IMR-90 (cell line): ENCODE data around the gene POU2F1.

ENCODE experiments used
- BHLHE40 ChIP-seq: fragments of 150-350 bp; IDR thresholded peaks from 2 replicates; pipeline ENCODE4 v1.6.1; 2016; ENCODE audit warnings: mild to moderate bottlenecking, low read depth, low read length
- CHD1 ChIP-seq: IDR thresholded peaks from 2 replicates; pipeline ENCODE4 v1.6.1; 2012; ENCODE audit warnings: low read depth, low read length, improper control_type of control experiment
- CTCF ChIP-seq: conservative IDR thresholded peaks from 2 replicates; pipeline ENCODE4 v1.5.1; 2012; ENCODE audit warnings: mild to moderate bottlenecking, low read depth, low read length, improper control_type of control experiment
- ELK1 ChIP-seq: fragments of 150-350 bp; IDR thresholded peaks from 2 replicates; pipeline ENCODE4 v1.6.1; 2016; ENCODE audit warnings: low read depth, mild to moderate bottlenecking, low read length, moderate library complexity, borderline replicate concordance
- MAFK ChIP-seq: IDR thresholded peaks from 2 replicates; pipeline ENCODE4 v1.6.1; 2012; ENCODE audit warnings: low read depth, low read length, improper control_type of control experiment
- MXI1 ChIP-seq: IDR thresholded peaks from 2 replicates; pipeline ENCODE4 v1.6.1; 2012; ENCODE audit warnings: low read depth, mild to moderate bottlenecking, low read length, moderate library complexity, borderline replicate concordance
- NFE2L2 ChIP-seq: fragments of 150-350 bp; IDR thresholded peaks from 2 replicates; pipeline ENCODE4 v1.6.1; 2016; ENCODE audit warnings: low read depth, mild to moderate bottlenecking, low read length
- POLR2A ChIP-seq: IDR thresholded peaks from 2 replicates; pipeline ENCODE4 v1.6.1; 2012; ENCODE audit warnings: mild to moderate bottlenecking, low read depth, low read length
- RAD21 ChIP-seq: IDR thresholded peaks from 2 replicates; pipeline ENCODE4 v1.6.1; 2012; ENCODE audit warnings: low read length, improper control_type of control experiment
- RFX5 ChIP-seq: IDR thresholded peaks from 2 replicates; pipeline ENCODE4 v1.8.0; 2012; ENCODE audit warnings: low read depth, mild to moderate bottlenecking, low read length, moderate library complexity
- SMC3 ChIP-seq: fragments of 150-350 bp; IDR thresholded peaks from 2 replicates; pipeline ENCODE4 v1.6.1; 2016; ENCODE audit warnings: low read depth, mild to moderate bottlenecking, antibody characterized with exemption, low read length, moderate library complexity
- USF2 ChIP-seq: fragments of 150-350 bp; IDR thresholded peaks from 2 replicates; pipeline ENCODE4 v1.6.1; 2017; ENCODE audit warnings: mild to moderate bottlenecking, antibody characterized with exemption, low read length, low read depth

- no peak for TF ChIP-seq CTCF
- no peak for TF ChIP-seq RAD21
- TF ChIP-seq POLR2A, result no peak
- no peak for TF ChIP-seq ELK1
- TF ChIP-seq SMC3, result no peak
- no peak for TF ChIP-seq RFX5
- TF ChIP-seq NFE2L2, result no peak
- TF ChIP-seq MXI1, result no peak
- no peak for TF ChIP-seq USF2
- no peak for TF ChIP-seq BHLHE40
- TF ChIP-seq CHD1, result no peak
- no peak for TF ChIP-seq MAFK
Observed at GRCh38 chr1:167443757-167444156, 223.1 kb downstream of the POU2F1 start.
